ENCODE results near the gene TMEM51.

TMEM51 gene

DNA sequence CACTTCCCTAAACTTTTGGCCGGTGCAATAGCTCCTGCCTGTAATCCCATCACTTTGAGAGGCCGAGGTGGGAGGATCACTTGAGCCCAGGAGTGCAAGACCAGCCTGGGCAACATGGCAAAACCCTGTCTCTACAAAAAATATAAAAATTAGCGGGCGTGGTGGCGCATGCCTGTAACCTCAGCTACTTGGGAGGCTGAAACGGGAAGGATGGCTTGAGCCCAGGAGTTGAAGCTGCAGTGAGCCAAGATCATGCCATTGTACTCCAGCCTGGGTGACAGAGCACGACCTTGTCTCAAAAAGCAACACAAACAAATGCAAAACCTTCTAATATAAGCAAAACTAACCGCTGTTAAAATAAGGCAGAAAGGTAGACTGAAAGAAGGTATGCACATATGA lies 25.9 kb downstream of the TMEM51 start:
- no peak for DNase-seq

DNA sequence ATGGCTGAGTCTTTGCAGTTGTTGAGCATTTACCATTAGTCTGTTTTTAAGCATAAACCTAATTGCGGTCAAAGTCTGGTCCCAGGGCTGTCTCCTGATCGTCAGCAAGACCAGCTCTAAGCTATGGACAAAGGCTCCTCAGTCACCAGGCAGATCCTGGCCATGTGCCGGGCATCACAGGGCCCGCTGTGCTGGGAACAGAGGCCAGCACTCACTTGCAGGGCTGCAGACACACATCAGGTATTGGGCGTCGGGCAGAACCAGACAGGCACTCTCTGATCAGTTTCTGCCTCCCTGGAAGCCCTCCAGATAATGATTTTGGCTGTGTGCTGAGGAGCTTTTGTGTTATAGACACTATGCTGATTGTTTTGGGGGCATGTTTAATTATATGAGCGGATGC lies 26.6 kb downstream of the TMEM51 start:
- DNase-seq = no peak

DNA sequence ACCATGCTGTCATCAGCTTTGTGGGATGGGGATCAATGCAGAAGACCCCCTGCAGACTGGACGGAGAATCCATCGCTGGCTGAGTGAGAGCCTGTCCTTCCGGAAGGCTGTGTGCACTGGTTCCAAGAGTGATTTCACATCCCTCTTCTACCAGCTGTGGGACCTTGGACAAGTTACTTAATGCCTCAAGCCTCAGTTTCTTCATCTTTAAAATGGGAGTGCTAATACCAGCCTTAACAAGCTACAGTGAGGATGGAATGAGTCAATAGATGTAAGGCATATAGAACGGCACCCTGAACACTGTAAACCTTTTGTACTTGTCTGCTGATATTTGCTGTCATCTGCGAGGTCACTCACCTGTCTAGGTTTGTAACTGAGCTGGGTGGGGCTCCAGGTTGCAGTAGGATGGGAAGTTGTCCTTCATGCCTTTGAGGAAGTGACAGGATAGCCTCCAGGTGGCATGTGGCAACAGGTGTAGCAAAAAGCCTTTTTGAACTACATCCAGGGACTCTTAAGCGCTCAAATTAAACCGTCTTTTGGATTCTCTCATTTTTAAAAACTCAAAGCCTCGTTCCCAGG lies 27.5 kb downstream of the TMEM51 start:
- no peak for DNase-seq

GRCh38 chr1:15181564-15181963 lies 28.0 kb downstream of the TMEM51 start:
- DNase-seq = no peak

GRCh38 chr1:15184436-15185241 lies 31.1 kb downstream of the TMEM51 start:
- no peak for DNase-seq

- DNase-seq = no peak
Measured at GRCh38 chr1:15185617-15186016, 32.1 kb downstream of the TMEM51 start.

GRCh38 chr1:15186073-15186845 lies 32.7 kb downstream of the TMEM51 start:
- DNase-seq = no peak

DNA sequence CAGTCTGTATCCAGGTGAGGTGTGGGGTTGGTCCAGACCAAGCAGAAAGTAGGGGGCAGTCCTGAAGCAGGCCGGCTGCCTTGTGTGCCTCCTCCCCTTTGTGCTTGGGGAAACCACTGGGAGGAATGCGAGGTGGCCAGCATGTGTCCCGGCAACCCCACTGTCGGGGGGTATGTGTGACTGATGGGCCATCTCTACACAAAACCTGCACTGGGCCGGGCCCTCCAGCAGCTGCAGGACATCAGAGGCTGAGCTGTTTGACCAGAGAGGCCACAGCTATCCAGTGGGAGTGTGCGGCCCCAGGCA lies 33.3 kb downstream of the TMEM51 start:
- DNase-seq = no peak

DNA sequence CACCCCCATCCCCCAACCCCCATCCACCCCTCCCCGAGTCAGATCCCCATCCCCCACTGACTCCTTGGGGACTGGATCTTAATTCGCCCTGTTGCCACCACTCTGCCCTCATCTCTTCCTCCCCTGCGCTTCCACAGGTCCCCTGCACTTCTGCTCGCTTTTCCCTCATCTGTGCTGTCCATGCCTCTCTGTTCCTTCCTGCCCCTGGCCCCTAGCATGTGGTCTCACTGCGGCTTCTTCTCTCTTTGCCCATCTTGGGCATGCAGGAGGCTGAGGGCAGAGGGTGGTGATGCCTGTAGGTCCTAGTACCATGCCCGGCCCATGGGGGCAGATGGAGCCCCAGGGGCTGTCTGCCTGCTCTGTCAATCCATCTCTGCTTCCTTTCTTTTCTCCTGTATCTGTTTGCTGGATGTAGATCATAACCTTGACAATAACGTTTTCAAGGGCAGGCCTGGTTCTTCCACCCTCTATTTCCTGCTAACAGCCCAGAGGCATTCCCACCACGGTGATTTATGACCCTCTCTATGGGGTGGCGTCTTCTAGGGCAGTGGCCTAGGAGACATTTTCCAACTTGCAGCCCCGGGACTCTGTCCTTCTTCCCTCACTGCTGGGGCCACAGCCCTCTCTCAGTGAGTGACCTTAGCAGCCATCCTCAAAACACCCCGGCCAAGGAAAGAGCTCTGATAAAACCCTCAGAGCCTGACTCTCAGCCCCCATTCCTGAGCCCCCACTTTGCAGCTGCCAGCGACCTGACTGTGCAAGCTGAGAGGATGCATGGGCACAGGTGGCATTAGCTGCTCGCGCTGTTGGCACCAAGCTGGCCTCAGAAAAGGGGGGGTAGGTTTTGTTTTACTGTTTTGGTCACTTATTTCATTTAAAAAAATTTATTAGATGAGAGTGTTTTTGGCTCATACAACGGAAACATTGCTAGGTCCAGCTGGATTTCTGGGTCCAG lies 33.9 kb downstream of the TMEM51 start:
- DNase-seq = no peak

GRCh38 chr1:15188130-15188524 lies 34.6 kb downstream of the TMEM51 start:
- no peak for DNase-seq

DNA sequence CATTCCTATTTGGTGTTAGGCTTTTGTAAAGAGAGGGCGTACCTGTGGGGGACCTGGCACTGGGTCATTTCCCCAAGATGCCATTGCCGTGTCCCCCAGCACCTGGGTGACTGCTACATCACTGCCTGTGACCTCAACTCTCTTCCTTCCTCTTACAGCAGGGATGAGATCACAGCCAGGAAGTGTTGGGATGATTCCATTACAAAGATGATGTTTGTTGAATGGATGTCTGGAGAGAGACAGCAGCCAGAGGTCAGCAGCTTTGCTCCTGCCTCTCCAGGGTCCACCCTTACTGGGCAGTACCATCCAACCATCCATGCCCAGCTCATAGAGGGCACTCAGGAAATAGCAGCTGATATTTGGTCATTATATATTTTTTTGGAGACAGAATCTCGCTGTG lies 35.1 kb downstream of the TMEM51 start:
- DNase-seq = no peak

- DNase-seq = no peak
Measured at GRCh38 chr1:15189692-15190370, 36.3 kb downstream of the TMEM51 start.

GRCh38 chr1:15191267-15191666 lies 37.7 kb downstream of the TMEM51 start:
- DNase-seq = no peak

GRCh38 chr1:15191770-15192169 lies 38.2 kb downstream of the TMEM51 start:
- no peak for DNase-seq

DNA sequence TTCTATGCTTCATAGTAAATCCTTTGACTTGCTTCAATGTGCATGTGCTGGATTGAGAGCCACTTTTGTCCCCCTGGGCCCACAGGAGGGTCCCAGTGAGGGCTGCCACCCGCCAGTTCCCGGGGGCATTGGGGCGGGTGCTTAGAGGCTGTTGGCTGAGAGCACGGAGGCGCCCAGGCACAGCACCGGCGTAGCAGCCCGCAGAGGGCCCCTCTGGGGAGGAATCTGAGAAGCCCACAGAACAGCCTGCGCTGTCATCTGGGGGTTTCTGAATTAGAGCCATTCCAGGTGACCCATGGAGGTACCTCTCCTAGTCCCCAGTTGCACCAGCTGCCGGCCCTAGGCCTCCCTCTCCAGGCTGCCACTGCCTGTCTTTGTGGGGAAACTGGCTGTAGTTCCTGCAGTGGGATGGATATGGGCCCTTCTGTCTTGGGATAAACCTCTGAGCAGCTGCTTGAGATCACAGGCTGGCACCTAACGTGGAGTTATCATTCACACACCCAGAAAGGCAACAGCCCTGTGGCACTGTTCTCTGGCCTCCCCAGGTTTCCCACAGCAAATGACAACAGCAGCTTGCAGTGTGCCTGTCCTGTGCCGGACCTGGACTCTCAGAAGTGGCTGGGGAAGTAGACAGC lies 39.5 kb downstream of the TMEM51 start:
- DNase-seq = no peak

- DNase-seq = no peak
Measured at GRCh38 chr1:15195420-15196052, 42.0 kb downstream of the TMEM51 start.

DNA sequence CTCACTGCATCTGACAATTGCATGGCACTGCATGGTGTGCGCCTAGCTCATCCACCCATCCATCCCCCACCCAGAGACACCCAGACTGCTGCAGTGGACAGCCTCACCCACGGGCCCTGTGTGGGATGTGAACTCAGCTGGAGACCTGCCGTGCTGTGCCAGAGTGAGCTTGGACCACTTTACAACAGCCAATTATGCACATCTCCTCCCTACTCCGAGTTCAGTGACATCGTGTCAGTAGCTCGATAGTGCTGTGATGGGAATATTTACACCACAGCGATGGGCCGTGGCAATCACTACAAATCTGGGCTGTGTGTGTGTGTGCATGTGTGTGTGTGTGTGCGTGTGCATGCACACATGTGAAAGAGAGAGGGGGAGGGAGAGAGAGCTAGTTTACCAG lies 42.5 kb downstream of the TMEM51 start:
- DNase-seq = no peak

DNA sequence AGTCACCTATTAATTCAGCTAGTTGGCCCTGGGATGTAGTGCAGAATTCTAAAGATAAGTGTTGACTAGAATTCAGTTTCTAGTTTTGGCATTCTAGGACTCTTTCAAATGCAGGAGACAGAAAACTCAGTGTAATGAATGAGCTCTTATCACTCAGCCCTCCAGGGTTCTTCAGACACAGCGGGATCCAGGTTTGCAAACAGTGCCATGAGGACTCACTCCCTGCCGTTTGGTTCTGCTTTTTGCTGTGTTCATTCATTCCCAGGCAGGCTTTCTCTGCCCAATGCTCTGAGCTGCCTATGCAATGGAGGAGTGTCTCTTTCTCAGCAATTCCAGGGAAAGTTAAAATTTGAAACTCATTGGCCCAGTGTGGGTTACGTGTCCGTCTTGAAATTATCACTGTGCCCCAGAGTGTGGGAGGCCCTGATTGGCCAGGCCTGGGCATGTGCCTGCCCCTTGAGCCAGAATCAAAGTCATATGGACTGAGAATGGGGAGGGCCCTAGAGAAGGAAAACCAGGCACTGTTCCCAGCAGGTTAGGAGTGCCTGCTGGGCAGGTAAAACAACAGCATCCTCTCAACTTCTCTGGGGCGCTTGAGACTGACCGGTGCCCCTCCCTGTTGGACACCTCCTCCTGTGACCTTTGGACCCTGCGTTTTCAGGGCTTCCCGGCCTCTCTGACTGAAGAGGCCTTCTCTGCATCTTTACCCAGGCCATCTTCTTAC lies 43.4 kb downstream of the TMEM51 start:
- DNase-seq = no peak

- no peak for DNase-seq
Measured at GRCh38 chr1:15197591-15198447, 44.3 kb downstream of the TMEM51 start.

DNA sequence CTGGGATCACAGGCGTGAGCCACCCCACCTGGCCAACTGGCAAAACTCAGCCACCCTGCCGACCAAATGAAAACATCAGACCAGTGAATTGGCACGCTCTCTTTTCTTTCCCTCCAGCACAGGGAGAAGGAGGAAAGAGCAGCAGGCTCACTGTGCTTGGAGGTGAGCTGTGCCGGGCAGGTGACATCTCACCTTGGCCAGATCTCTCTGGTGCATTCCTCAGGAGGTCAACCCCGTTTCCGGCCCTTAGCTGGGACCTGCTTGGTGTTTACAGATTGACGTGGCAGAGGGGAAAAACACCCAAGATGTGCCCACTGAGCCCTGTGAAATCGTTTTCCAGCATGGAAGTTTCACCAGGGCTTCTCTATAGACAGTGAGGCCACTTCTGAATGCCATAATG lies 45.1 kb downstream of the TMEM51 start:
- no peak for DNase-seq
